NCI-H510A (cell line): ENCODE results near the gene FMO5.
"Not testable (repeated sequence)": the region's sequence is repeated elsewhere in the genome, so short reads cannot be mapped to it uniquely, and the experiment has no call there.

Experiments
- DNase-seq: peaks from one replicate; lab custom pipeline; 2025; lab: John Stamatoyannopoulos, UW

Gene FMO5

DNA sequence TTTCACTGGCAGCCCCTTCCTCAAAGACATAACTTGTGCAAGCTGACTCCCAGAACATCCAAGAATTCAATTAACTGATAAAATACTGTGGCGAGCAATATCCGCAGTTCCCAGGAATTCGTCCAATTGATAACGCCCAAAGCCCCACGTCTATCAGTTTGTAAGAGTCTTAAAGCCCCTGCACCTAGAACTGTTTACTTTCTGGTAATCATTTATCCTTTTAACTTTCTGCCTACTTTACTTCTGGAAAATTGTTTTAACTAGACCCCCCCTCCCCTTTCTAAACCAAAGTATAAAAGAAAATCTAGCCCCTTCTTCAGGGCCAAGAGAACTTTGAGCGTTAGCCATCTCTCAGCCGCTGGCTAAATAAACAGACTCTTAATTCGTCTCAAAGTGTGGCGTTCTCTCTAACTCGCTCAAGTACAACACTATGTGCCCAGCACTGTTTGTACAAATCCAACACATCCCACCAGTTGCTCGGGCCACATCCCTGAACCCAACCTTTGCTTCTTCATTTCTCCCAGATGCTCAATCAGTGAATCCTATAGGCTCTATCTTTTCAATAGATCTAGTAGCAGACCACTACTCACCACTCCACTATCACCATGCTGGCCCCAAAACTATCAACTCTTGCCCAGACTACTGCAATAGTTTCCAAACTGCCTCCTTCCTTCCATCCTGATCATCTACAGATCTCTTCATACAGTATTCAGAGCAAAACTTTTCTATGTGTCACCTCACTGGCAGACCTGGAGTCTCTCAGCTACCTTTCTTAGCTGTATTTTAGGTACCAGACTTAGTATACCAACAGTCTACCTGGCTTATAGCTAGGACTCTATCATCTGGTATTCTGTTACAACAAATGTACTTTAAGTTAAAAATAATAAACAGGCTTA, 14.0 kb upstream of the FMO5 start:
- no peak for DNase-seq

DNA sequence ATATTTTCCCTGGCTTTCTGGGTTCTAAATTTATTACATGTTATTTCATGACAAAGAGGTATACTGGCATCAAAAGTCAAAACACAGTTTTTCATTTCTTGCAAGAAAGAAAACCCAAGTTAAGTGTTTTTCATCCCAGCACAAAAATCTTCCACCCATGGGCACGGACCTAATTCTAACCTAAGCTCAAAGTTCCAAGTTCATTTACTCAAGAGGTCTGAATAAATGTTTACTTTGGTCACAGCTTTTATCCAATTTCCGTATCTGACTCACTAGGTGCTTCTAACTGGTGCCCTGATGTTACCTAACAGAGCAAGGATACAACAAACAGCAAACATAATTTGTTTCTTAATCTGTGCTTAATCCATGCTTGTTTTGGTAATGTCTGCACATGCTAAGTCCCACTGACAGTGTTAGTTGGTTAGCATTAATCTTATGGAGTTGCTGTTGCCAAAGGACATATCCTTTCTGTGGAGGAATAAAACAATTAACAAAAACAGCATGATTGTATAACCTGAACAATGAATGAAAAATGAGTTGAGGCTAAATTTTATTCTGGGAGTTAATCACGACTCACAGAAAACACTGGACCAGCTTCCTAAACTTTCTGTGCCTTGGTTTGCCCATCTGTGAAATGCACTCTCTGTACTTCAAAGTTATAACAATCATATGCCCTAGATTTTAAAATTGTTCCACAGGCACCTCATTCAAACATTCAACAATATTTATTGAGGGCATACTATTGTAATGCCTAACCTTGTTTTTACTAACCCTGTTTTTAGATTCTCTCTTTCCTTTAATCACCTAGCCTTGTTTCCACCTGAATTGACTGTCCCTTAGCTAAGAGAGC, 13.1 kb upstream of the FMO5 start:
- no peak for DNase-seq

DNA sequence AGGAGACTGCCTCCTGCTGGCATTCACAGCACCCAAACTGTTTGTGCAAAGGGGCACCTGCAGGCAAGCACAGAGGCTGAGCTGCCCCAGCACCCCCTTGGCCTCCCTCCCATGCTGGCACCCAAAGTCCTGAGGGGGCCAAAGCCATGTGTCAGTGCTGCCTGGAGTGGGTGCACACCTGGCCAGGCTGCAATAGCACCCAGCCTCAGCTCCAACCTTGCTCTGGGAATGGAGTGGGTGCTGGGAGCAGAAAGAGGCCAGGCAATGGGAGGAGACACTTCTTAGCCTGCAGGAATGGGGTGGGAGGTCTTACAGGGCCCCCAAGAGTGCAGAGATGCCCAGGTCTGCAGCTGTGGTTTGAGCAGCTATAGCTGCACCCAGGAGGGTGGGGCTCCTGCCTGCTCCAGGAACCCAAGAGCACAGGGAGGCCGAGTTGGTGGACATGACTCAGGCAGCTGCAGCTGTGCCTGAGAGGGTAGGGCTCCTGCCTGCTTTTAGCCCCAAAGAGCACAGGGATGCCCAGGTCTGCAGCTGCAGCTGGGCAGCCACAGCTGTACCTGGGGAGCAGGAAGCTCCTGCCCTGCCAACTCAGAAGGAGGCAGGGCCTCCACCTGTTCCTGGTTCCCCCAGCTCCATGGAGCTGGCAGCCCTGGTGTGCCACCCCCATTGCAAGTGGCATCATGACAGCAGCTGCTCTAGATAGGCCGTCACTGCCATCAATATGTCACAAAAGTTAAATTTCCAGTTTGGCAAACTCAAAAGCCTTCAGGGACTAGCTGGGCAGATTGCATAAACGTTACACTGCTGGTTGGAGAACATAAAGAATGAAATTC, 12.0 kb upstream of the FMO5 start:
- peak; percentile 19 for DNase-seq

DNA sequence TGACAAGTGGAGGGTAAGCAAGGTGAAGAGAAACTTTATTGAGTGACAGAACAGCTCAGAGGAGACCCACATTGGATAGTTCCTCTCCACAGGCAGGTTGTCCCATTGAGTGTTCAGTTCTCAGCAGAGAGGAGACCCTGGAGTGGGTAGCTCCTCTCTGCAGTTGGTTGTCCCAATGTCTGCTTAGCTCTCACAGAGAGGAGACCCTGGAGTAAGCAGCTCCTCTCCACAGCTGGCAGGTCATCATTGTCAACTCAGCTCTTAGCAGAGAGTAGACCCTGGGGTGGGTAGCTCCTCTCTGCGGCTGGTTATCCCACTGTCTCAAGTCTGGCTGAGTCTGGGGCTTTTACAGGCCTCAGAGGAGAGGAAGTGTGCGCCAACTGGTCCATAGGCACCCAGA, 11.3 kb upstream of the FMO5 start:
- no peak for DNase-seq

DNA sequence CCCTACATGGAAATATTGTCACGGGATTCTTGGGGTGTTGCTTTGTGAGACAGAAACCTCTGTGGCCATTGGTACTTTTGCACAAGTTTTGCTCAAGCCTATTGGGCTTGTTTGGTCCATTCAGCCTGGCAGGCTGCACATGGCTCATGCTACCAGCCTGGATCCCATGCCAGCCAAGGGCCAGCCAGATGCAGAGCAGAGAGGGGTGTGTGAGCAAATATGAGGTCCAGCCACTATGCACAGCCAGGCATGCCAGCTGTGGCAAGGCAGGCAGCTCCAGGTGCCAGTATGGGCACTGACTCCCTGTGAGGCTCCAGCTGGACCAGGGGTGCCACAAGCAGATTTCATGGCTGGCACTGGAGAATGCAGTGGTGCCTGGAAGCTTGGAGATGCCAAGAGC, 10.7 kb upstream of the FMO5 start:
- DNase-seq = no peak

DNA sequence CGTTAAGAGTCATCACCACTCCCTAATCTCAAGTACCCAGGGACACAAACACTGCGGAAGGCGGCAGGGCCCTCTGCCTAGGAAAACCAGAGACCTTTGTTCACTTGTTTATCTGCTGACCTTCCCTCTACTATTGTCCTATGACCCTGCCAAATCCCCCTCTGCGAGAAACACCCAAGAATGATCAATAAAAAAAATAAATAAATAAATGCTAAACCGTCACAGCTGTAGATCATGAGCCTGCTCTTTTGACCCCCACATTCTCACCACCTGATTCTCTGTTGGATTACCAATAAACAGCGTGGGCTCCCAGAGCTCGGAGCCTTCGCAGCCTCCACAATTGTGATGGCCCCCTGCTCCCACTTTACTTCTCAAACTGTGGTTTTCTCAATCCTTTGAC, 8.8 kb upstream of the FMO5 start:
- DNase-seq = not testable (repeated sequence)

DNA sequence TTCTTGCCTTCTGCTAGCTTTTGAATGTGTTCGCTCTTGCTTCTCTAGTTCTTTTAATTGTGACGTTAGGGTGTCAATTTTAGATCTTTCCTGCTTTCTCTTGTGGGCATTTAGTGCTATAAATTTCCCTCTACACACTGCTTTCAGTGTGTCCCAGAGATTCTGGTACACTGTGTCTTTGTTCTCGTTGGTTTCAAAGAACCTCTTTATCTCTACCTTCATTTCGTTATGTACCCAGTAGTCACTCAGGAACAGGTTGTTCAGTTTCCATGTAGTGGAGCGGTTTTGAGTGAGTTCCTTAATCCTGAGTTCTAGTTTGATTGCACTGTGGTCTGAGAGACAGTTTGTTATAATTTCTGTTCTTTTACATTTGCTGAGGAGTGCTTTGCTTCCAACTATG, 5.9 kb upstream of the FMO5 start:
- not testable (repeated sequence) for DNase-seq

DNA sequence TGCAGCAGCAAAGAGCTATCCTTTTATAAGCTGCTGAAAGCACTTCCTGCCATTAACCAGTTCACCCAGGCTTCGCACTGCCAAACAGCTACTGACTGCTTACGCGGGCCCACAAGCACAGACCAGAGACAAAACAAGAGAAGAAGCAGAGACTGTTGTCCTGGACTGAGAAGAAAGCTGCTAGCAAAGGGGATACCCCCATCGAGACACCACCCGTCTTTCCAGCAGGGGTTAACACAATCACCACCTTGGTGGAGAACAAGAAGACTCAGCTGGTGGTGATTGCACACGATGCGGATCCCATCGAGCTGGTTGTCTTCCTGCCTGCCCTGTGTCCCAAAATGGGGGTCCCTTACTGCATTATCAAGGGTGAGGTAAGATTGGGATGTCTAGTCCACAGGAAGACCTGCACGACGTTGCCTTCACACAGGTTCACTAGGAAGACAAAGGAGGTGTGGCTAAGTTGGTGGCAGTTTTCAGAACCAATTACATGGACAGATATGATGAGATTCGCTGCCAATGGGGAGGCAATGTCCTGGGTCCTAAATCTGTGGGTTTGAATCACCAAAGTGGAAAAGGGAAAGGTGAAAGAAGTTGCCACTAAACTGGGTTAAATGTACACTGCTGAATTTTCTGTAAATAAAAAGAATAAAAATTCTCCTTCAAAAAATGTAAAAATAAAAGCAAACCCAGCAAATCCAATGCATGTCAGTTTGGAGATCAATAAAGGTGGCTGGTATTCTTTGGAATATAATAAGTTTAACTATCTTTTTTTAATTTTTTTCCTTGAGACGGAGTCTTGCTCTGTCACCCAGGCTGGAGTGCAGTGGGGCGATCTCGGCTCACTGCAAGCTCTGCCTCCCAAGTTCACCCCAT, 1.2 kb downstream of the FMO5 start:
- no peak for DNase-seq

DNA sequence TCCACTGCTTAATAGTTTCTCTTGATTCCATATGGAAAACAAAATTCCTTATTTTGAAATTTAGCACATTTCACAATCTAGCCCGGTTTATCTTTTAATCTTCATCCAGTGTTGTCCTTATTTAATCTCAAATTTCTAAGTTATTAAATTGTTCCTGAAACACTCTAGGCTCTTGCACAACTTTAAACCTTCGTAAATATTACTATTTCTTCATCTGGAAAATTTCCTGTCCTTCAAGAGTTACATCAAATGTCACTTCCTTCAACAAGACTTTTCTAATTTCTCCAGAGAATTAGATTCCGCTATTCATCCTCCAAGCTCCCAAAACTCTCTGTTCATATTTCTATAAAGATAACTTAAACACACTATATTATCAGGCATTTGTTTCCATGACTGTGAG, 6.5 kb downstream of the FMO5 start:
- no peak for DNase-seq

DNA sequence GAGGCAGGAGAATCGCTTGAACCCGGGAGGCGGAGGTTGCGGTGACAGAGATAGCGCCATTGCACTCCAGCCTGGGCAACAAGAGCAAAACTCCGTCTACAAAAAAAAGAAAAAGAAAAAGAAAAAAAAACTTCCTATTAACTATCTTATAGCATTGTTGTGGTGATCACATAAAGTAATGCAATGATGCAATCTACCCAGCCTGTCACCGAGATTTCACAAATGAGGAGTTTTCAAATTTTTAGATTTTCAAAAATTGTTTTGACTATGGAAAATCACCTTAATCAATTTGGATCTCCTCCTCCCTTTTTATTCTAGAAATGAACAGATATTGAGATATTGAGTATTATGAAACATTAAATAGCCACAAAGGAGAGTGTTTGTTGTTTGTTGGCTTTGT, 8.0 kb downstream of the FMO5 start:
- DNase-seq = no peak

DNA sequence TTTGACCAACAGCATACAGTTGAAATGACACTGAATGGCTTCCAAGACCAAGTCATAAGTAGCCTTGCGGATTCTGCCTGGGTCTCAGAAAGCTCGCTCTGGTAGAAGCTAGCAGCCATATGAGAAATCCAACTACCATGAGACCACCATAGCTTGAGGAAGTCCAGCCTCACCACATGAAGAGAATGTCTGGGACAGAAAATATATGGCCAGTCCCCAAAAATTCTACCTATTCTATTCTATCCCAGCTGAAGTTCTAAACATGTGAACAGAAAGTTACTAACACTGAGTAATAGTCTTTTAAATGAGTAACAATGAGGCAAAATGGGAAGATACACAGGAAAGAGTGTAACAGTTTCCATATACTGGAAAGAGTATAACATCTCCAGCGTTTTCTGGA, 9.0 kb downstream of the FMO5 start:
- no peak for DNase-seq

DNA sequence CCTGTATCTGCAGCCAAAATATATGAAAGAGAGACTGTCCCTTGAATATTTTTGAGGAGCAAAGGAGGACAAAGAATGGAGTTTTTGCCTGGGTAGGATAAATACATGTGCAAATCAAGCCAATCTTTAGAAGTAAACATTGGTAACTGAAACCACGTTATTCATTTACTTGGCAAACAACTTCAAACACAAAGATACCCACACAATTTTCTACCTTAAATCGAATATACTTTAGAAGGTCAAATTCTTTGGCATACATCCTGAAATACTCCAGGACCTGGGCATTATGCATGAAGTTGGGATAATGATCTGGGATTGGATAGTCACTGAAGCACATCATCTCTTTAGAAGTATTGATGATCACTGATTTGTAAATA, 9.6 kb downstream of the FMO5 start:
- DNase-seq = no peak

DNA sequence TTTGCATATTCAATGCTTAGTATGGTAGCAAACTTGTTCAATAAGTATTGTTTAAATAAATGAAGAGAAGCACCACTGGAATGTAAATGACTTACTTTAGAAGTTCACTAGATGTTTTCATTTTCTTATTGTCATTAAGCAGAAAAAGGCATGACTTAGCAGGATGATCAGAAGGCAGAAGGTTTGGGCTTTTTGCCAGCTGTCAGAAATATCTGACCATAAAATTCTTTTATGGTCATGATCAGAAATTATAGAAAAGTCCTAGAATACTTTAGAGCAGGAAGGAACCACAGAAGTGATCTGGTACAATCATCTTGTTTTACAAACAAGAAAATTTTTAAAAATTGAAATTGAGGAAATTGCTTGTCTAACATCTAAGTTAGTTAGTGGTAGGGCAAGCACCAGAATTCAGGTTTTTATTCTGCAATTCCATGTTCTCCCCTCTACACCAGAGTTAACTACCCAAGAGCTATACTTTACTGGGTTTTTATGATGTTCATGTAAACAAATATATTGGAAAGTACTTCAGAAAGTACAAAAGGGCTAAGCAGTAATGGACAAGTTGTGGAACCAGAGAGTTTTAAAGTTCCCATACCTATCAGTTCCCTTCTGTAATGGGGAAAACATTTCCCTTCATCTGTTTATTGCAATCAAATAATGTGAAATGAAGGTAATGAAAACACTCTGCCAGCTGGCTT, 10.1 kb downstream of the FMO5 start:
- DNase-seq = no peak

DNA sequence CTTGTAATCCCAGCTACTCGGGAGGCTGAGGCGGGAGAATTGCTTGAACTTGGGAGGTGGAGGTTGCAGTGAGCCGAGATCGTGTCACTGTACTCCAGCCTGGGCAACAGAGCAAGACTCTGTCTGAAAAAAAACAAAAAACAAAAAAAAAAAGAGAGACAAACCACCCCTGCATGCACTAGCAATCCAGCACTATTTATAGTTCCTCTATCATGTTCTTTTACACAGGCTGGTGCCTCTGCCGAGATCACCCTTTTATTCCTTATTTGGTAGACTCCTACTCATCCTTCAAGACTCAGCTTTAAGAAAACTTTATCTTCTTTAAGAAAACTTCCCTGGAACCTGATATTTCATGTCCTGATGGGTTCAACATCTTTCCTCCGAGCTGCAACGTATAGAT, 10.8 kb downstream of the FMO5 start:
- DNase-seq = no peak

DNA sequence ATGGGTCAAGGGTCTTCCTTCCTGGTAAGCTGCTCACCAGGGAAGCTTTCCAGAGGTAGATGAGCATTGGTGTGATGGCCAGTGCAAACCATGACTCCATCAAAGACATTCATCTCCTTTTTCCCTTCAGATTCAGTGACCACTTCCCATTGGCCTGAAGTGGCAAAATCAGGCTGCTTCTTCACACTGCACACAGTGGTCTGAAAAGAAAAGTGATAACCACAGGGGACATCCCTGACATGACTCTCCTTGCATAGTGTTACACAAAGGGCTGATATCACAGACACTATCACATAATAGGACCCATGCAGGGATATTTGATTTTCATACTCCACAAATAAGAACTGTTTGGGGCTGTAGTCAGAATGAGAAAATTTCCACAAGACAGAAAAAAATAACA, 11.9 kb downstream of the FMO5 start:
- DNase-seq = no peak

DNA sequence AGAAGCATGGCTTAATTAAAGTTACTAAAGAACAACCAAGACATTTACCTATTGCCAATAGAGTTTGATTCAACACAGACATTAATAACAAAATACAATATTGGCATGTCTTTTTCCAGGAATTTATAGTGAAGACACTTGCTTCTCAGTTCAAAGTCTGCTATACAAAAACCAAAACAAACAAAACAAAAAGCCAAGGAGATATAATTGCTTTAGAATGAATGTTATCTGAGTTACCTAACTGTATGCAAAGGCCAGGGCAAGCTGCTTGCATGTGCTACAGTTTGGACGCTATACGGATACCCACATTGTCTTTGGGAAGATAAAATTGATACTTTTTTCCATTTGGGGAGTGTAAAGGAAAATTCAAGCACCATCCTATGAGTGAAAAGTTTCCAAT, 13.6 kb downstream of the FMO5 start:
- no peak for DNase-seq

DNA sequence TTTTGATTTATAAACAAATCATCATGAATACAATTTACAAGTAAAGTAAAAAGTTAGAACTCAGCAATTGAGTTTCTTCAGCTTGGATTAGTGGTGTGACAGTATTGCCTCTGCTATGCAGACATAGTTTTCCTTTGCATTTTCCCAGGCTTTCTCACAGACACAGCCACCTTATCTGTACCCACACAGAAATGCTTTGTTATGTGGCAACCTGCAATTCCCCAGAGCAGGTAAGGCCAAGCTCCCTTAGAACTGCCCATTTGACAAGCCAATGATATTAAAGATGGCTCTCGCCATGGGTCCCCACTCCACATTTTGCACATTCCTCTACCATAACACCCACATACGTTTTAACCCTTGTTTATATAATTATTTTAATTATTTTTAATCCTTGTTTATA, 14.2 kb downstream of the FMO5 start:
- no peak for DNase-seq

DNA sequence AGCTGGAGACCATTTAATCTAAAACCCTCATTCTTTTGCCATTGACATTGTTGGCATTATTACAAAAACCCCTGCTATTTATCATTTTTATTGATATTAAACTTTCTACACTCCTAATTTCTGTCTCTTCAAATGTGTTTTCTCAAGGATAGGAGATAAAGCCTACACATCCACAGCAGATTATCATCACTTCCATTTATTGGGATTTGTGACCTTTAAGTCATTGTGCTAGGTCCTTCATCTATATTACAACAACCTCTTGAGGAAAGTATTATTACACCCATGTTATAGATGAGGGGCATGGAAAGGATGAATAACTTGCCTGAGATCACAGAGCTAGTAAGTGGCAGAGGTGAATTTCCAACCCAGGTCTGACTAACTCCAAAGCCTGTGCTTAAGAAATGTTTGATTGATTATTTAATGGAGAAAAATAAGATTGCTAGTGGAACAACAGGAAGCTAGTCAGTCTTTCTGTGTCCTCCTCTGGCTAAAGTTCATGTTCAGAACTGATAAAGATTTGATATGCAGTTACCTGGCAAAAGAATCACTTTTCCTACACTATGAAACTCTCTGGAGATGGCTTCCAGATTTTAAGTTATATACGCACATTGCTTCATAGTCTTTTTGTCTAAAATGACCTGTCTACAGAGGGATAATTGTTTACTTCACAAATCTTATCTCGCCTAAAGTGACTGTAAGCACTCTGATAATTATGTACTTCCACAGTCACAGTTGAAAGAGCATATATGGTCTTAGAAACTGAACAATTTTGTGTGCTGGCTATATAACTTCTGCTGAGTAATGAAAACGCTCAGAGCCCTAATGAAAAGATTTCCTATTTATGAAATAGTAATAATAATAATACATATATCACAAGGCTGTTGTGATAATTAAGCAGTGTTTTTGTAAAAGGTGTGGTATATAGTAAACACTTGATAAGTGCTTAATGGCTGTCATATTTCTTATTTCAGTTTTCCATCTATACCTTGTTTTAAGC, 15.0 kb downstream of the FMO5 start:
- no peak for DNase-seq

DNA sequence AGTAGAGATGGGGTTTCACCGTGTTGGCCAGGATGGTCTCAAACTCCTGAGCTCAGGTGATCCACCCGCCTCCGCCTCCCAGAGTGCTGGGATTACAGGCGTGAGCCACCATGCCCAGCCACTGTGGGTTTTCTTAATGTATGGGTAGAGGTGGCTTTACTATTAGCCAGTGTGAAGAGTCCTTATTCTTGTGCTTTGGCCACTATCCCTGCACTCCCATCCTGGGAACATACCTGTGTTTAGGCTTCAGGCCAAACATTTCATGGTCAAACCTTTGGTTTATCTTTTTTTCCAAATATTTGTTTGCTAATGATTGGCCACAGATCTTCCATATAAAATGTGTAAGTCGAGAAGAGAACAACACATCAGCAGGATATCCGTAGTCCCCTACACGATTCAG, 16.5 kb downstream of the FMO5 start:
- no peak for DNase-seq

DNA sequence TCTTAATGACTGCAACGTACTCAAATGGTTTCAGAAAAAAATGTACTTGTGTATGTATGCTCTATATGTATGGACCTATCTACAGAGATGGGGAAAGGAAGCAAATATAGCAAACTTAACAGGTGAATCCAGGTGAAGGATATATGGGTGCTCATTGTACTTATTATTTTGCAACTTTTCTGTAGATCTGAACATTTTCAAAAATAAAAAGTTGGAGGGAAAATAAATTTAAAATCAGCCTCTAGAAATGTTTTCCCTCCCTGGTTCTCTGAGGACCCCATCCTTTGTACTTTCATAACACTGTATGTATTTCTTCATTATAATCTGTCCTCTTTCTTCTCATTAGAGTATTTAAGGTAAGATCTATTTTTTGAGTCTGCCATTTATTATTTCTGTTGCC, 17.9 kb downstream of the FMO5 start:
- DNase-seq = no peak
